T47D (cell line): ENCODE results near the gene KRTAP16-1.

ENCODE experiments used
- DNase-seq, 2 experiments: peaks; one replicate each; pipeline versions ENCODE4 v3.0.0 to v3.0.0-alpha.2; 2011 to 2012; ENCODE audit warnings: low read depth in 1 of 2, low spot score in 1 of 2
- JUND ChIP-seq: IDR thresholded peaks from 2 replicates; pipeline ENCODE4 v1.6.1; 2012; ENCODE audit warnings: low read depth
- in situ Hi-C: cut with HindIII; loops from 2 replicates; pipeline ENCODE4 v1.10.0; 2016; ENCODE audit warnings: low sequenced_read_pairs, low pct_unique_long_range_greater_than_20kb

The KRTAP16-1 gene

DNA sequence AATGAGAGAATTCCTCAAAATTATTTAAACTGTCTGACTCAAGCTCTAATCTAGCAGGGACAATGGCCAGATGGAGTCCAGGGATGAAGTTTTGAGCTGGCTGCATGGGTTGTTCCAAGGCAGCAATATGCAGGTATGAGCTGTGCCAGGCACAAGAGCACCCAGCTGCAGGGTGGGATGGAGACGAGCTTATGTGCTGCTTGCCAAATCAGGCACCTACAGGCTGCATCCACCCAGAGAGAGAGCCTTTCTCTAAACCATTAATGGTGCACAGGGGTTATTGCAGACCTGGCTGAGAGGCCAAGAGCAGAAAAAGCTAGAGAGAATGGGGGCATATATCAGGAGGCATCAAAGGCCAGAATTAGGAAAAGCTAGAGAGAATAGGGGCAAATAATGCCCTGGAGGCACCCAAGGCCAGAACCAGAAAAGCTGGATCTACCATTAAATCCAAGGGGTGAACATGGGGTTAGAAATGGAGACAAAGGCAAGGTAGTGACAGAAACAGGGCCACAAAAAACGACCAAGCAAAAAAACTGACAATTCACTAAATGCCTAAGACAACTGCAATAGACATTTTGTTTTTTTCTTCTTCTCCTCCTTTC is 30.6 kb upstream of the KRTAP16-1 start:
- in situ Hi-C loops, result no loop called here
- peak in 1 of 2 experiments; percentile 69 for DNase-seq
- TF ChIP-seq JUND, result no peak

DNA sequence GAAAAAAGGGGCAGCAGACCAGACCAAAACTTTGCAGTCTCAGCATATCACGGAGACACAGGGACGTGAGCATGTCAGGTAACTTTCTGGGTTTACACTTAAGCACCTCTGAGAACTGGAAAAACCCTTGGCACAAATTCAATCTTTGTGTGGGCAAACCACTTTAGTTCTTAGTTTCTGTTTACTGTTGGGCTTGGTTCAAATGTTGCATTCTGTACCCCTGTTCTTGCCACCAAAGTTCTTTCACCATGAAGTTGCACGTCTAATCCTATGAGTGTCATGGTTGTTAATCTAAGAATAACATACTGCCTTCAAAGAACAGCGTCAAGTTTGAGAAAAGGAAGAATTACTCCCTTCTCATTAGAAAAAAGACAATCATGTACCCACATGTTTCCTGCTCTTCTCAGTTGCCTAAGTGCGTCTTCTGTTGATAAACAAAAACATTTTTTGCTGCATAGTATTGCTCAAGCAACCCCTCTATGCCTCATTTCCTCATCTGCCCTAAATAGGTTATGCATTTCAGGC is 29.9 kb upstream of the KRTAP16-1 start:
- TF ChIP-seq JUND, result no peak
- in situ Hi-C loops, result no loop called here
- peak in 1 of 2 experiments; percentile 88 for DNase-seq

DNA sequence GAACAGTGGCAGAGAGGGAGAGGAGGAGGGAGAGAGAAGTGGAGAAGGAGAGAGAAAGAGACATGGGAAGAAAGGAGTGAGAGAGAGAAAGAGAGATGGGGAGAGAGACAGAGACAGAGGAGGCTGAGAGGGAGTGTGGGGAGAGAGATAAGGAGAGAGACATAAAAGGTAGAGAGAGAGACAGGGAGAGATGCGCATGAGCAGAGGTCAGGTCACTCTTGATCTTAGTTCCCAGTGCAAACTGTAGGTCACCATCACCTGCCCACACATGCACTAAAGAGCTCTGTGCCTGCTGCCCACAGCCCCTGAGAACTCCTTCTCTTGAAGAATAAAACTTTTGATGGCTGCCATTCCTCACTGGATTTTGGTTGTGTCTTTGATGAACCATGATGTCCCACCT is 26.6 kb upstream of the KRTAP16-1 start:
- in situ Hi-C loops, result no loop called here
- DNase-seq, result no peak
- TF ChIP-seq JUND, result no peak

DNA sequence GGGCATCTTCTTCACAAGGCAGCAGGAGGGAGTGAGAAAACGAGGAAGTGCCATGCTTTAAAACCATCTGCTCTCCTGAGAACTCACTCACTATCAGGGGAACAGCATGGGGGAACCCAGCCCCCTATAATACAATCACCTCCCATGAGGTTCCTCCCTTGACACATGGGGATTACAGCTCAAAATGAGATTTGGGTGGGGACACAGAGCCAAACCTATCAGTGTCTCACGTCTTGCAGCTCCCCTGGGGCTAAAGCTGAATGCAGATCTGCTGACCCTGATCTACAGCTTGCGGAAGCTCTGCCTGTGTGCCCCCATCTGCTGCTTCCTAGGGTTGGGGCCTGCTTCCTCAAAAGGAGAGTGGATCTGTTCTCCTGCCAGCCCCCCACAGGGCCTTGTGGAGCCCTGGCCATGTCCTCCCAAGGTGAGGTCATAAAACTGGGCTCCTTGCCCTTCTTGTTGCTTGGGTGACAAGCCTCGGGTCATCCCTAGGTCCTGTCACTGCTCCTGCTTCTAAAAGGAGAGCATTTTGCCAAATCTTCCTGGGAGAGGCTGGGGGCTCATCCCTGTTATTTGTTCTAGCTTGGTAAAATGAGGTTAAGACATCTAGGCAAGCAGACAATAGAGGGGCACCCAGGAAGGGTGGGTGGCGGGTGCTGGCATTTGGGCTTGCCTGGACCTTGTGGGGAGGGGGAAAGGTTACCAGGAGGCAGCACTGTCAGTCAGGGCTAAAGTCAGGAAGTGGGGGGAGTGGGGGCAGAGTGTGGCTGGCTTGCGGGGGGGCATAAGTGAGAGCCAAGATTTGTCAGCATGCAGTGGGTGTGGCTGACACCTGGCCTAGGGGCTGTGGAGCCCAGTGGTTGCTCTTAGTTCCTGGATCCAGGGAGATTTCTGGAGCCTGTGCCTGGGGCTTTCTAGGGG is 25.5 kb upstream of the KRTAP16-1 start:
- no peak for TF ChIP-seq JUND
- in situ Hi-C loops, result no loop called here
- peak in 1 of 2 experiments; percentile 38 for DNase-seq

DNA sequence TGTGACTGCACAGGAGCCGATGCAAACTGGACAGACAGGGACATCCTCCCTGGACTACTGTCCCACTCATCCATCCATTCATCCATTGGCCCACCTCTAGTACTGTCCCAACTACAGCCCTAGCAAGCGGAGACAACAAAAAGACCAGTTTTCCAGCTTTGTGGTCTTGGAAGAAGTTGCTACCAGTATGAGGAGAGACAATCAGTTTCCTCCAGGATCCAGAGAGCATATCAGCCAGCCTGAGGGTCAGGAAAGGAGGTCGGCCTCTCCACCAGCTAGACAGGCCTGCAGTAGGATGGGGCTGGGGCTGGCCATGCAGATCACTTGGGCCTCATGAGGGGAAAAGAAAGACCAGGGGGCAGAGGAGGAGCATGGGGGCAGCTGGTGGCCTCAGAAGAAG is 24.7 kb upstream of the KRTAP16-1 start:
- no peak for TF ChIP-seq JUND
- in situ Hi-C loops, result no loop called here
- no peak for DNase-seq

DNA sequence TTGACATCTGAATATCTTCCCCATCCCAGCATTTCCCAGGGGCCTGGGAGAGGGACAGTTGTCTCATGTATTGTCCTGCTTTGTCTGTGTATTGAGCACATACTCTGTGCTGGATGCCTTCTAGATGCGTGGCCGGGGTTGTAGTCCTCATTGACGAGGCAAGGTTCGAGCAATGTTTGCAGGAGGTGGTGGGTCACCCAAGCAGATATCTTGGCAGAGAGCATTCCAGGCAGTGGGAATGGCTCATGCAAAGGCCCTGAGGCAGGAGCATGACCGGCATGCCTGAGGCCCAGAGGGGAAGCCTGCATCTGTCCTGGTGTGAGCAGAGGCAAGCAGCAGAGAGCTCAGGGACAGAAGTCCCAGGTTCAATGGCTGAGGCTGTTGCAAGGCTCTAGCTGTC is 24.0 kb upstream of the KRTAP16-1 start:
- no peak for TF ChIP-seq JUND
- in situ Hi-C loops, result no loop called here
- no peak for DNase-seq

DNA sequence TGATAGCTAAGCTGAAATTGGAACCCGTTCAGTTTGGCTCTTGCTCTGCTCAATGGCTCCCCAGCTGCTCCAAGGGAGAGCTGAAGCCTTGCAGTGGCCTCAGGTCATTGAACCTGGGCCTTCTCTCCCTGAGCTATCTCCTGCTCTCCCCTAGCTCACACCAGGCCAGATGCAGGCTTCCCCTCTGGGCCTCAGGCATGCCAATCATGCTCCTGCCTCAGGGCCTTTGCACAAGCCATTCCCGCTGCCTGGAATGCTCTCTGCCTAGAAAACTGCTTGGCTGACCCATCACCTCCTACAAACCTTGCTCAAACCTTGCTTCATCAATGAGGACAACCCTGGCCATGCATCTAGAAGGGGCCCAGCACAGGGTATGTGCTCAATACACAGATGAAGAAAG is 23.1 kb upstream of the KRTAP16-1 start:
- TF ChIP-seq JUND, result no peak
- in situ Hi-C loops, result no loop called here
- no peak for DNase-seq

DNA sequence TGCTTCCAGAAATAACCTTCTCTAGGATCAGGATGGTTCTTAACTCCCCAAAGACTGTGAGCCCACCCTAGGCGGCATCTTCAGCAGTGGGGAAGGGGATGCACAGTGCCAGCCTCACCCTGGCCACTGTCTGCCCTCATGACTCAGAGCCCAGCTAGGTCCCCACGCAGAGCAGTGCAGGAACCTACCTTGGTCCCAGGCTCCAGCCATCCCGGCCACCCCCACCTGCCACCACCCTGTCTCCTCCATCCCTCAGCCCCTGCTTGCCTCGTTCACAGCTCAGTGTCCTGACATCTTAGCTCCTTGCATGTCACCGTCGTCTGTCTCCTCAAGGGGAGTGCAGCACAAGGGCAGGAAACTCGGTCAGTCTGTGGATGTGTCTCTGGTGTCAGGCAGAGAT is 22.5 kb upstream of the KRTAP16-1 start:
- no peak for TF ChIP-seq JUND
- in situ Hi-C loops, result no loop called here
- no peak for DNase-seq

DNA sequence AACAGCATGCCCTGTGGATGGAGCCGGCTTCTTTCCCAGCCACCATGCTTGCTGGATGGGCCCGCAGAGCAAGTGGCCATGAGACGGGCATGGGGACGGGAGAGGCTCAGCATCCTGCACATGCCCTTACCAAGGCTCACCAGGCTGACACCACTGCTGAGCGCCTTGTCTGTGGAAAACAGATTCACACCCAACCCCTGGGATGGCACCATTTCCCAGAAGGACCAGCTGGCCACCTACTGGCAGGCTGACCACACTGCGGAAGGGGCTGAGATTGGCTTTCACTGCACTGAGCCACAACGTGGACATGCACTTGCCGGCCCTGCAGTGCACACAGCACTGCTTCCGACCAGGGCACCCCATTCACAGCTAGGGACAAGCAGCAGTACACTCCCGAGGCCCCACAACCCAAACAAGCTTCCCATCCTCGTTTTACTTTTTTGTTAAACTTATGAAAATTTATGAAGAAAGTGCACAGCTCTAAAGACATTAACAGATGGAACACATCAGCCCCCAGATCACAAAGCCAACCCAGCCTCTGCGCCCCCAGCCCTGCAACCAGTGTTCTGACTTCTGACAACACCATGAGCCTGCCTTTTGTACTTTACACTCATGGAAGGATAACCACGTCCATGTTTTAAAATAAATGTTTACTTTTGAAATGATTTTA is 20.3 kb upstream of the KRTAP16-1 start:
- TF ChIP-seq JUND, result no peak
- in situ Hi-C loops, result no loop called here
- DNase-seq, result peak; percentile 56 to 89

DNA sequence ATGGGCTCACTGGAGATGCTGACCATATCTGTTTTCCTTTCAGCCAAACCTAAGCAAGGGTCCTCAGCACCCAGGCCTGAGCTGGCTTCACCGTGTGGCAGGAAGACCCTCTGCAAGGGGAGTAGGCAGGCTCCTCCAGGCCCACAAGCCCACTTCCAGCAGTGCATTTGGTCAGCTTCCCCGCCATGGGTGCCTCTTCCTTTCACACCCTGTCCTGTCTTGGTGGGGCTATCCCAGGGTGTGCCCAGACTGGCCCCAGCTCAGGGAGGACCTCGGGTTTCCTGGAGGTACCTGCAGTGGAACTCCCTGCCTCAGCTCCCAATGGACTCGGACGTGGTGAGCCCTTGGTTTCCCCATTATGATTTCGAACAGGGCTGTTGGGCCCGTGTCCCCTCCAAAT is 19.1 kb upstream of the KRTAP16-1 start:
- no peak for DNase-seq
- in situ Hi-C loops, result no loop called here
- TF ChIP-seq JUND, result no peak

DNA sequence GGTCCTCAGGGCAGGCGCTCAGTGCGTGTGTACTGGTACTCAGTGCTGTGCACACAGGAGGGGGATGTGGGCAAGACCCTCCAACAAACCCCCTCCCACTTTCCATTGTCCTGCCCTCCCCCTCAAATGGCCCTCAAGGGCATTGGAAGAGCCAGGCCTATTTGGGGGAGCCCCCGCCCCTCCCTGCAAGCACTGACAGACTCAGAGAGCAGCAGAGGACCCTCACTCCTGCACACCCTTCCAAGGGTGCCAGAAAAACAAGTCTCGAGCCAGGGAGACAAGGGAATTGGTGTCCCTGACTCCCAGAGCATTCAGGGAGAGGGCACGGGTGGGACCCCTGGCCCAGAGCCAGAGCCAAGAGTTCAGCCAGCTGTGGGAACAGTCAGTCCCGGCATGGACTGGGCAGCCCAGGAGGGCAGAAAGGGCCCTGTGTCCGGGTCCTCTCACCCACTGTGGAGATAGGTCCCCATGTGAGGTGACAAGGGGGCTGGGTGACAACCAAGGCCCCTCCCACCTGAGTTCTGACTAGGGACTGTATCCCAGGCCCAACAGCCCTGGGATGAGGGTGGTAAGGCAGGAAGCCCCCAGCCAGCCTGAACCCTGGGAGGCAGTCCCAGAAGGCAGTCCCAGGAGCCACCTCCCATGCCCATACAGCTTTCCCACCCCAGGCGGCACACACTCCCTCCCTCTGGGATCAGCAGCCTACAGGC is 18.5 kb upstream of the KRTAP16-1 start:
- no peak for TF ChIP-seq JUND
- in situ Hi-C loops, result no loop called here

DNA sequence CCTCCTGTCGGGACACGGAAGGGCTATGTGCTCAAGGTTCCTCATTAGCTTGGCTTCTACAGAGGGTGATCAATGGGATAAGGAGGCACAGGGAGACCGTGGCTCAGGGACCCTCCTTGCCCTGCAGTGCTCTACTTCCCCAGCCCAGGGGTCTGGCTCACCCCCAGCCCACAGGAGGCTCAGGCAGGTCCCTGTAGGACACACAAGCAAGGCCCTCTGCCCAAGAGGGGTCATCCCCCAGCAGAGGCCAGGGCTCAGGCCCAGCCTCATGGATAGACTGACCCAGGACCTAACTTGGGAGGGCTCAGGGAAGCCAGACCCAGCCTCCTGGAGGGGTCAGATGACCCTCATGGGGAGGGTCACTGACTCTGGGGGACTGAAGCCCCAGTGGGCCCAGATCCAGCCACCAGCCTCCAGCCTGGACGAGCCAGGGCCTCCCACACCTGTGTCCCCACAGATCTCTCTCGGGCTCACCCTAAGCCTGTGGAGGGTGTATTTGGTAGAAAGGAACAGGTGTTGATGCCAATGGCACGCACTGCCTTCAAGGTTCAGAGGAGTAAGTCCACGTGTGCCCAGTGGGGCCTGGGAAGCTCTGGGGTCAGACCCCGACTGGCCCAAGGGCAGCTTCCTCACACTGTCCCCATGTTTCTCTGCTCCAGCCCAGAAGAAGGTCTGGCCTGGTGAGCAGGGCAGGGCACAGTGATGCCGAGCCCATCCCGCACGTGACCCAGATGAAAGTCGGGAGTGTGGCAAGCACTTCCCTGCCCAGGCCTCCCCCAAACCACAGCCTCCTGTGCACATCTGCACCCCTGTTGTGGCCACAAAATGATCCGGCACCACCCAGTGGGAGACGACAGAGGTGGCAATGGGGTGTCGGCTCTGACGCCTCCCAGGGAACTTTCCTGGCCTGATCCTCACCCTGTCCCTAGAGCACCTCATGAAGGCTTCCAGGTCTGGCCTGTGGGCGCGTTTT is 17.4 kb upstream of the KRTAP16-1 start:
- in situ Hi-C loops, result no loop called here

More for the DNA sequence above, 18.5 kb upstream of the KRTAP16-1 start:
- no peak for DNase-seq

More for the DNA sequence above, 17.4 kb upstream of the KRTAP16-1 start:
- no peak for DNase-seq
- TF ChIP-seq JUND, result no peak
